Activated T-cell treated with anti-CD3 and anti-CD28 coated beads, Interleukin-2, amount 50 U/mL, for 4 hours (primary cell): ENCODE data around the gene SUPT5H. TPM values are rescaled to one million over a fixed set of nuclear protein-coding genes. Genes with fewer than 3 reads are reported as not detected.

Source experiments
- ATAC-seq, 2 donors: fragments of 200-7000 bp; cut with Tn5 transposase; one replicate each; pipeline ENCODE4 v1.10.0; 2021
- DNase-seq: peaks from one replicate; pipeline ENCODE4 v3.0.0-alpha.2; 2020
- H3K27me3 Mint-ChIP-seq: one replicate; pipeline ENCODE4 v1.8.0; 2021; ENCODE audit warnings: low read depth, mixed read lengths
- H3K36me3 Mint-ChIP-seq: one replicate; pipeline ENCODE4 v1.8.0; 2022; ENCODE audit warnings: mixed read lengths; ENCODE audit not compliant: insufficient read depth
- H3K4me1 Mint-ChIP-seq: one replicate; pipeline ENCODE4 v1.8.0; 2021; ENCODE audit warnings: low read depth, mixed read lengths
- H3K4me3 Mint-ChIP-seq: one replicate; pipeline ENCODE4 v1.8.0; 2021; ENCODE audit warnings: mild to moderate bottlenecking, moderate library complexity, mixed read lengths
- H3K9me3 Mint-ChIP-seq: one replicate; pipeline ENCODE4 v1.8.0; 2021; ENCODE audit warnings: mixed read lengths
- total RNA-seq, 3 donors: library from RNA; stranded (reverse); gene quantifications; one replicate each; pipeline ENCODE4 v1.2.1, GENCODE V29; 2021

SUPT5H gene
- total RNA-seq, 3 donors from 2014 or later = 193 to 201 (median 197) TPM

DNA sequence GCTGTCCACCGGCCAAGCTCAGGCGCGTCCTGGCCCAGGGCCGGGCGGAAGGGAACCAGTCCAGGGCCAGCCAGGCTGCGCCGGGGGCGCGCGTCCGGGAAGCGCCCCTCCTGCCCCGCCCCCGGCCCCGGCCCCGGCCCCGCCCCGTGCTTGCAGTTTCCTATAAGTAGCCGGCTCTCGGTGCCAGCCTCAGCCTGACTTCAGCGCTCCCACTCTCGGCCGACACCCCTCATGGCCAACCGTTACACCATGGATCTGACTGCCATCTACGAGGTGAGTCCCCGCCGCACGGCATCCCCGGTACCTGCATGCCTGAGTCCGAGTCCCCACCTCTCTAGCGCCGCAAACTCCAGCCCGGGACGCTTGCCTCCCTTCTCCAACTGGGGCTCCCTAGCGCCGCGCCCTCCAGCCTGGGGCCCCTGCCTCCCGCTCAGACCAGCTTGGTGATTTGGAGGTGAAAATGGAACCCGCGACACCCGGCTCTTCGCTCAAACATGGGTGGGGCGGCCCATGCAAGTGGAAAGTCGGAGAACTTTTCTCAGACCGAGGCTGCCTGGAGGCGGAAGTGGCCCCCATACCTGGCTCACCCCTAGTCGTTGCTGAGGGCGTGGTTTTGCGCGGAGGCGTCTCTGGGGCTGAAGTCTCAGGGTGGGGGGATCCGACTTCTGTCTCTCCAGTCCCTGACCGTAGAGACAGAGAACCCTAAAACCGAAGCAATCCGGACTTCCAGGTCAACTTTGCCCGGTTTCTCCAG lies 38.5 kb upstream of the SUPT5H start, which contains the start of gene ZFP36:
ZFP36 (plus strand) TSS at position 192 of the 754 bp plus-strand sequence; CDS start at position 250, 58 bp downstream.
- no peaks in the 10 kb centered on the region for H3K9me3 Mint-ChIP-seq
- peak within 1 kb of the TSS; percentile 83 for H3K4me3 Mint-ChIP-seq
- H3K4me1 Mint-ChIP-seq = peaks cover 61% of the 10 kb centered on the region
- no peaks in the 10 kb centered on the region for H3K27me3 Mint-ChIP-seq
- peak; percentile 28 to 29 for ATAC-seq
- DNase-seq = peak; percentile 87
- peaks cover 11% of the 10 kb centered on the region for H3K36me3 Mint-ChIP-seq

DNA sequence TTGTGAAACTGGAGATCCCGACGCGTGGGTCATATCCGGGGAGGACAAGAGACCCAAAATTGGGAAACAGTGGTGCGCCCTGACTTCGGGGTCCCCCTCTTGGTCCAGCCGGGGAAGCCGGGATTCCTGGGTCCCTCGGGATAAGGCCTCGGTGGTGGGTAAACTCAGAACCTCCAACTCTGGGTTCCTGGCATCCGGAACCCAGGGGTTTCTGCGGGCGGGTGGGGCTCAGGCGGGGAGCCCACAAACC lies 38.0 kb upstream of the SUPT5H start:
- DNase-seq (no peak), ATAC-seq (no peak)
- H3K27me3 Mint-ChIP-seq = no peaks in the 10 kb centered on the region
- H3K9me3 Mint-ChIP-seq = no peaks in the 10 kb centered on the region
- H3K36me3 Mint-ChIP-seq = peaks cover 11% of the 10 kb centered on the region
- H3K4me1 Mint-ChIP-seq = peaks cover 56% of the 10 kb centered on the region
- H3K4me3 Mint-ChIP-seq = peak overlapping the region; percentile 83

DNA sequence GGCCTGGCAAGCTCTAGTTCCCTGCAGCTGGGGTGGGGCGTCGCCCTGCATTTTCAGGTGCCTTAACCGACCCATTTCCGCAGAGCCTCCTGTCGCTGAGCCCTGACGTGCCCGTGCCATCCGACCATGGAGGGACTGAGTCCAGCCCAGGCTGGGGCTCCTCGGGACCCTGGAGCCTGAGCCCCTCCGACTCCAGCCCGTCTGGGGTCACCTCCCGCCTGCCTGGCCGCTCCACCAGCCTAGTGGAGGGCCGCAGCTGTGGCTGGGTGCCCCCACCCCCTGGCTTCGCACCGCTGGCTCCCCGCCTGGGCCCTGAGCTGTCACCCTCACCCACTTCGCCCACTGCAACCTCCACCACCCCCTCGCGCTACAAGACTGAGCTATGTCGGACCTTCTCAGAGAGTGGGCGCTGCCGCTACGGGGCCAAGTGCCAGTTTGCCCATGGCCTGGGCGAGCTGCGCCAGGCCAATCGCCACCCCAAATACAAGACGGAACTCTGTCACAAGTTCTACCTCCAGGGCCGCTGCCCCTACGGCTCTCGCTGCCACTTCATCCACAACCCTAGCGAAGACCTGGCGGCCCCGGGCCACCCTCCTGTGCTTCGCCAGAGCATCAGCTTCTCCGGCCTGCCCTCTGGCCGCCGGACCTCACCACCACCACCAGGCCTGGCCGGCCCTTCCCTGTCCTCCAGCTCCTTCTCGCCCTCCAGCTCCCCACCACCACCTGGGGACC lies 37.6 kb upstream of the SUPT5H start:
- H3K36me3 Mint-ChIP-seq = peaks cover 11% of the 10 kb centered on the region
- H3K4me3 Mint-ChIP-seq = peak overlapping the region; percentile 83
- H3K27me3 Mint-ChIP-seq = no peaks in the 10 kb centered on the region
- no peak for ATAC-seq
- DNase-seq = peak; percentile 42
- no peaks in the 10 kb centered on the region for H3K9me3 Mint-ChIP-seq
- H3K4me1 Mint-ChIP-seq = peaks cover 53% of the 10 kb centered on the region

DNA sequence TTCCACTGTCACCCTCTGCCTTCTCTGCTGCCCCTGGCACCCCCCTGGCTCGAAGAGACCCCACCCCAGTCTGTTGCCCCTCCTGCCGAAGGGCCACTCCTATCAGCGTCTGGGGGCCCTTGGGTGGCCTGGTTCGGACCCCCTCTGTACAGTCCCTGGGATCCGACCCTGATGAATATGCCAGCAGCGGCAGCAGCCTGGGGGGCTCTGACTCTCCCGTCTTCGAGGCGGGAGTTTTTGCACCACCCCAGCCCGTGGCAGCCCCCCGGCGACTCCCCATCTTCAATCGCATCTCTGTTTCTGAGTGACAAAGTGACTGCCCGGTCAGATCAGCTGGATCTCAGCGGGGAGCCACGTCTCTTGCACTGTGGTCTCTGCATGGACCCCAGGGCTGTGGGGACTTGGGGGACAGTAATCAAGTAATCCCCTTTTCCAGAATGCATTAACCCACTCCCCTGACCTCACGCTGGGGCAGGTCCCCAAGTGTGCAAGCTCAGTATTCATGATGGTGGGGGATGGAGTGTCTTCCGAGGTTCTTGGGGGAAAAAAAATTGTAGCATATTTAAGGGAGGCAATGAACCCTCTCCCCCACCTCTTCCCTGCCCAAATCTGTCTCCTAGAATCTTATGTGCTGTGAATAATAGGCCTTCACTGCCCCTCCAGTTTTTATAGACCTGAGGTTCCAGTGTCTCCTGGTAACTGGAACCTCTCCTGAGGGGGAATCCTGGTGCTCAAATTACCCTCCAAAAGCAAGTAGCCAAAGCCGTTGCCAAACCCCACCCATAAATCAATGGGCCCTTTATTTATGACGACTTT lies 36.8 kb upstream of the SUPT5H start:
- no peak for ATAC-seq
- Mint-ChIP-seq H3K9me3 (no peaks in the 10 kb centered on the region), H3K4me1 (peaks cover 52% of the 10 kb centered on the region), H3K27me3 (no peaks in the 10 kb centered on the region), H3K4me3 (peak overlapping the region; percentile 83), H3K36me3 (peaks cover 11% of the 10 kb centered on the region)
- DNase-seq = no peak

DNA sequence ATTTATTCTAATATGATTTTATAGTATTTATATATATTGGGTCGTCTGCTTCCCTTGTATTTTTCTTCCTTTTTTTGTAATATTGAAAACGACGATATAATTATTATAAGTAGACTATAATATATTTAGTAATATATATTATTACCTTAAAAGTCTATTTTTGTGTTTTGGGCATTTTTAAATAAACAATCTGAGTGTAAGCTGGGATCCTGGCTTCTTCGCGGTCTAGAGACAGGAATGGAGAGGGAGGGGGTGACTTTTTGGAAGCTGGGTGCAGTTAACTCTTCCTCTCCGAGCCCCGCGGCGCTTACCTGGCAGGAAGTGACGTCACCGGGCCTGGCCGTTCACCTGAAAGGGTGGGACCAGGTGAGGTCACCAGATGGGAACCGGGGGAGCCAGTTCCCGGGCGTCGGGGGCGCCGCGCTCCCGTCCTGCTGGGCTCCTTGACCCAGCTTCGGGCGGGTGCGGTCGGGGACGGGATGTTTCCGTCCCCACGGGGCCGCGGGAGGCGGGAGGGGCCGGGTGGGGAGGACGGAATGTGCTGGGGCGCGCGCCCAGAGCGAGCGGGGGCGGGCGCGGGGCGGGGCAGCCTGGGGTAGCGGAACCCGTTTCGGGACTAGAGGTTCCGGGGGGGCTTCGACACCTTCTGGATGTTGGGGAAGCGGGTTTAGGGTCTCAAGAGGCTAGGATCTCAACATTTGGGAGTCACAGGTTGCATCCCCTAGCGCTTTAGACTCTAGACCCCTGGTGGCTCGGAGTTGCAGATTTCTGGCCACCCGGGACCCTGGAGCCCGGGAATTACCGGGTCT lies 36.0 kb upstream of the SUPT5H start:
- peaks cover 56% of the 10 kb centered on the region for H3K4me1 Mint-ChIP-seq
- H3K27me3 Mint-ChIP-seq = no peaks in the 10 kb centered on the region
- H3K36me3 Mint-ChIP-seq = peaks cover 11% of the 10 kb centered on the region
- no peaks in the 10 kb centered on the region for H3K9me3 Mint-ChIP-seq
- ATAC-seq = peak in 1 of 2 donors; percentile 4
- DNase-seq = peak; percentile 82
- peak overlapping the region; percentile 86 for H3K4me3 Mint-ChIP-seq

DNA sequence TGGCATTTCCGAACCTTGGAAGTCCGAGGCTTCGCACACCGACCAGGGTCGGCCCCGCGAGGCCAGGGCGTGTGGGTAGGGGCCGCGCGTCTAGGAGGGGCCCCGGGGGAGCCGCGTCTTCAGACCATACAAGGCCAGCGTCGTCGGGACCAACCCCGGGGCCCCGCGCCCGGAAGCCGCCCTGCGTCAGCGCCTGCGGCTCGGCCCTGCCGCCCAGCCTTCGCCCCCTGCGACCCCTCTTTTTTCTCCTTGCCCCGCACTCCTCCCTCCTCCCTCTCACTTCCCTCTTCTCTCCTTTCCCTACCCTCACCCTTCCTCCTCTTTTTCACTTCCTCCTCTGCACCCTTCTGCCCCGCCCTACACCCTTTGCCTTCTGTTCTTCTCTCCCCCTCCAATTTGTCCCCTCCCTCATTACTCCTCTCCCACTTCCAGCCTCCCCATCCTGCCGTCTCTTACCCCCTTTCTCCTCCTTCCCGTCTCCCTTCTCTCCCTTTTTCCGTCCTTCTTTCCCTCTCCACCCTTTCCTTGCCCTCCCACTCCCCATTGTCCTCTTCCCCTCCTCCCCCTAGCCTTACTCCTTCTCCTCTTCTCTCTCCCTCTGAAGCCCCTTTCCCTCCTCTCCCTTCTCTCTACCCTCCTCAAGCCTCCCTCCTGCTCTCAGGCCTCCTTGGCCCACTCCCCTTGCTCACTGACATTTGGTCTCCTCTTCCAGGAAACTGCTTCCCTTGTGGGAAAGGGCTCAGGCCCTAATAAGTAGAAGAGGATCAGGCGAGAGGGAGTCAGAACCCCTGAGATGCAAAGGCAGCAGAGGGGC lies 35.2 kb upstream of the SUPT5H start:
- Mint-ChIP-seq H3K27me3 (no peaks in the 10 kb centered on the region), H3K4me3 (peak overlapping the region; percentile 86), H3K4me1 (peaks cover 52% of the 10 kb centered on the region)

DNA sequence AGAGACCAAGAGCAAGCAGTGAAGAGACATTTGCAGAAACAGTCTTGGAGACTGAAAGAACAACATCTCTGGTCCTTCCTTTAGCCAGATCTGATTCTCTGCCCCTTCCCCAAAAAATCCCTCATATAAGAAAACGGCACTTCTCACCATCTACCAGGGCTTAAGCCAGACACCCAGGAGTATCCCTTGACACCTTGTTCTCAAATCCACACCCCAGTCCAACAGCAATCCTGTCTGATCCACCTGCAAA lies 34.6 kb upstream of the SUPT5H start:
- H3K9me3 Mint-ChIP-seq = no peaks in the 10 kb centered on the region
- ATAC-seq (no peak), DNase-seq (no peak)
- peaks cover 47% of the 10 kb centered on the region for H3K4me1 Mint-ChIP-seq
- H3K4me3 Mint-ChIP-seq = peak overlapping the region; percentile 86
- no peaks in the 10 kb centered on the region for H3K27me3 Mint-ChIP-seq
- peaks cover 13% of the 10 kb centered on the region for H3K36me3 Mint-ChIP-seq

More for the DNA sequence above, 35.2 kb upstream of the SUPT5H start:
- DNase-seq (peak; percentile 49), ATAC-seq (peak; percentile 17 to 20)
- peaks cover 13% of the 10 kb centered on the region for H3K36me3 Mint-ChIP-seq
- H3K9me3 Mint-ChIP-seq = no peaks in the 10 kb centered on the region

DNA sequence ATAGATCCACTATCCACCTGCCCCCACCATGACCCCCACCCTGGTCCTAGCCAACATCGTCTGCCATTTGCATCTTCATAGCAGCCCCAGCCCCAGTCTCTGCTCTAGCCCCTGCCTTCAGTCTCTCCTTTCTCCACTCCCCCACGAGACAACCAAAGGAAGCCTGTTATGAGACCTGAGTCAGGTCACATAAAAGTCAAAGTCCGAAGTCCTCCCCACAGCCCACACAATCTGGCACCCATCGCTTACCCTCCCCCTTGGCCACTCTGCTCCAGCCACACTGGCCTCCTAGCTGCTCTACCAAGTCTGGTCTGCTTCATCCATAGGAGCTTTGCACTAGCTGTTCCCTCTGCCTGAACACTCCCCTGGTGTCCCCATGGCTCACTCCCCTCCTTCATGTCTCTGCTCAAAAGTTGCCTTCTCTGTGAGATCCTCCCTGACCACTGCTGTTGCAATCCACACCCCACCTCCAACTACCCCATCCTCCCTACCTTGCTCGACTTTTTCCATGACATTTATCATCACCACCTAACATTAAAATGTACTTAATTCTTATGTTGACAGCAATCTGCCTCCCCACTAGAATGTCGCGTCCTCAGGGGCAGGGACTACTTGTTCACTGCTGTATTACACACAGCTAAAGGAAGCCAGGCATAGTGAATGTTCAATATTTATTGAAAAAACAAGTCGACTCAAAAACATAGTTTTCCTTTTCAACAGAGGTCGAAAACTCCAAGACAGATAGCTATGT lies 34.1 kb upstream of the SUPT5H start:
- peaks cover 13% of the 10 kb centered on the region for H3K36me3 Mint-ChIP-seq
- no peak for DNase-seq
- H3K27me3 Mint-ChIP-seq = no peaks in the 10 kb centered on the region
- H3K4me1 Mint-ChIP-seq = peaks cover 43% of the 10 kb centered on the region
- no peaks in the 10 kb centered on the region for H3K9me3 Mint-ChIP-seq
- peak overlapping the region; percentile 86 for H3K4me3 Mint-ChIP-seq
- ATAC-seq = no peak

DNA sequence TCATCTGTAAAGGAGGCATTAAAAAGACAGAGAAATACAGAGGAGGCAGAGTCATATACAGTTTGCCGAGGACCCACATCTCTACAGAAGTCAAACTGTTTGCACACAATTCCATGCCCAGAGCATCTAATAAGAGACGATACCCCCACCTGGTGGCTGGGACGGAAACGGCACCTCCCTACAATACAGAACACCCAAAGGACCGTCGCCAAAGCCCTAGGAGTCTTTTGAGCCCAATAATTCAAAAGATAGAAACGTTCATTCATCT lies 33.6 kb upstream of the SUPT5H start:
- Mint-ChIP-seq H3K36me3 (peaks cover 13% of the 10 kb centered on the region), H3K27me3 (no peaks in the 10 kb centered on the region), H3K4me1 (peaks cover 41% of the 10 kb centered on the region), H3K4me3 (peak overlapping the region; percentile 86), H3K9me3 (no peaks in the 10 kb centered on the region)
- DNase-seq (peak; percentile 91), ATAC-seq (peak; percentile 52 to 54)

DNA sequence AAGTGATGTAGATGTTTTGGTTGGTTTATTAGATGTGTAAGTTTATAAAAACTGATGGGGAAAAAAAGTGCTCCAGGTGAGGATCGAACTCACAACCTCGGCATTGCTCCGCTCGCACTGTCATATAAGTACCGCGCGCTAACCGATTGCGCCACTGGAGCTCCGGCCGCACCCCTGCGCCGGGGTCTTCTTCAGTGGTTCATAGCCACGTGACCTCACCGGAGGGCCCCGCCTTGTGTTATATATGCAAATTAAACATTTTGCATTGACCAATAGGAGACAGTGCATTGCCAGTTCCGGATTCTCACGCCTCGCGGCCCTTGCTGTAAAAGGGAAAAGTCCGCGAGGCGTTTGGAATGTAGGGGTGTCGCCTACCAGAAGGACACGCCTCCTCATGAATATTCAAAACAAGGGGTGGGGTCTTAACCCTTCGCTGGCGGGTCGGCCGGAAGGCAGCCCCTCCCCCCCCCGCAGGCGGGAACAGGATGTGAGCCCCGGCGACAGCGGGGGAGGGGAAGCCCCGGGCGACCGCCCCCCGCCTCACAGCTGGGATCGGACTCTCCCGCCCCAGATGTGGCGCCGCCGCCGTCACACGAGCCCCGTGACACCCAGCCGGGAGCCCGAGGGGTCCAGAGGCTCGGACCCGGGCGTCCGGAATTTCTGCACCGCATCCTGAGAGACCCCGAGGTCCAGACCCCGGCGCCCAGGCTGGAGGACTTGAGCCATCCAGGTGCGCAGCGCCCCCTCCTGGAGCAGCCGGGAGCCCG lies 33.1 kb upstream of the SUPT5H start, which contains the start of gene PLEKHG2:
PLEKHG2 (plus strand) TSS at position 570 of the 767 bp plus-strand sequence. CDS start 1,418 bp downstream, outside the sequence.
- H3K36me3 Mint-ChIP-seq = peaks cover 13% of the 10 kb centered on the region
- H3K4me1 Mint-ChIP-seq = peaks cover 41% of the 10 kb centered on the region
- ATAC-seq (peak; percentile 75 to 76), DNase-seq (peak; percentile 97)
- no peaks in the 10 kb centered on the region for H3K27me3 Mint-ChIP-seq
- no peaks in the 10 kb centered on the region for H3K9me3 Mint-ChIP-seq
- H3K4me3 Mint-ChIP-seq = peak within 1 kb of the TSS; percentile 86

DNA sequence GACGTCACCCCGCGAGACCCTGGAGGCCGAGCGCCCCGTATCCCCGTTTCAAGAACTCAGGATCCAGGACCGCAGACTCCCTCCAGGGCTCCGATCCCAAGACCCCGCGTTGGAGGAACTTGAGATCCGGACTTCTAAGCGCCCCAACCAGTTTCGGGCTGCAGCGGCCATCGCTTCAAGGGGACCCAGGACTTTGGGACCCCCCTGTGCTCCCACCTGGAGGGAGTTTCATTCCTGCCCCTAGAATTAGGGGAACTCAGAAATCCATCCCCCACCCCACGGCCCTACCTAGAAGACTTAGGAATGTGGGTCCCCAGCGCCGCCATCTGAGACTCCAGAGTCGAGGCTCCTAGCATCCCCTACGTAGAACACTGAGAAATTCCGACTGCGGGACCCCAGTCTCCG lies 32.5 kb upstream of the SUPT5H start:
- peaks cover 12% of the 10 kb centered on the region for H3K36me3 Mint-ChIP-seq
- no peaks in the 10 kb centered on the region for H3K27me3 Mint-ChIP-seq
- DNase-seq = no peak
- peaks cover 40% of the 10 kb centered on the region for H3K4me1 Mint-ChIP-seq
- ATAC-seq = no peak
- peak overlapping the region; percentile 86 for H3K4me3 Mint-ChIP-seq
- no peaks in the 10 kb centered on the region for H3K9me3 Mint-ChIP-seq

DNA sequence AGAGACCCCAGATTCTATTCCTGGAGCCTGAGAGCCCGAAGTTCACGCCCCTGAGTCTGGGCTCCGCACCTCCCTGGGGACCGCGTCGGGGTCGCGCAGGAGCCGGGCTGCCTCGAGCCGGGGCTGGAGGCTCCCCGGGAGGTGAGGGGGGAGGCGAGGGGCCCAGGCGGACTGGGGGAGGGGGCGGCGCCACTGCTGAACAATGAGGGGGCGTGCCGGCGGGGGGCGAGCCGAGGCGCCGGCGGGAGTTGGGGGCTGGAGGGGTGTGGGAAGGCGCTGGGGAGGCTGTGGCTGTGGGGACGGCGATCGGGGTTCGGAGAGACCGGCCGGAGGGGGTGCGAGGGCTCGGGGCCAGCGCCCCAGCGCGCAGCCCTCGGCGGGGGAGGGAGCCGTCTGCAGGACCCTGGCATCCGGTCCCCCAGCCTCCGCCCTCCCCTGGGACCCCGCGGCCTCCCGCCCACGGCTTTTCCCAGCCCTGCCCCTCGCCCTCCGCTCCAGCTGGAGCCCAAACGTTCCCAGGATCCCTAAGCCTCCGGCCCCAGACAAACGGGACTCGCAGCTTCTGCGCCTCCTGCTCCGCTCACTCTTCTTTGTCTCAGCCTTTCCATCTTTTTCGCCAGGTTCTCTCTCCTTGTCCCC lies 32.0 kb upstream of the SUPT5H start:
- peaks cover 8% of the 10 kb centered on the region for H3K36me3 Mint-ChIP-seq
- H3K4me3 Mint-ChIP-seq = peak overlapping the region; percentile 86
- H3K9me3 Mint-ChIP-seq = no peaks in the 10 kb centered on the region
- no peak for DNase-seq
- H3K4me1 Mint-ChIP-seq = peaks cover 36% of the 10 kb centered on the region
- H3K27me3 Mint-ChIP-seq = no peaks in the 10 kb centered on the region
- ATAC-seq = no peak
